ENCODE data around the gene TENT5C.

The TENT5C gene

GRCh38 chr1:117616967-117617366 lies 11.1 kb downstream of the TENT5C start:
- no peak for DNase-seq

GRCh38 chr1:117618450-117619122 lies 12.7 kb downstream of the TENT5C start:
- no peak for DNase-seq

GRCh38 chr1:117620440-117620839 lies 14.6 kb downstream of the TENT5C start:
- DNase-seq: no peak

GRCh38 chr1:117621316-117621715 lies 15.5 kb downstream of the TENT5C start:
- DNase-seq: no peak

- no peak for DNase-seq
Measured at GRCh38 chr1:117622726-117623125, 16.9 kb downstream of the TENT5C start.

GRCh38 chr1:117623141-117623540 lies 17.3 kb downstream of the TENT5C start:
- no peak for DNase-seq

- no peak for DNase-seq
Measured at GRCh38 chr1:117623698-117624097, 17.9 kb downstream of the TENT5C start.

- DNase-seq: no peak
Measured at GRCh38 chr1:117627546-117628130, 21.8 kb downstream of the TENT5C start.

GRCh38 chr1:117628343-117628742 lies 22.5 kb downstream of the TENT5C start:
- DNase-seq: no peak

- DNase-seq: no peak
Measured at GRCh38 chr1:117629625-117630422, 24.0 kb downstream of the TENT5C start.

- no peak for DNase-seq
Measured at GRCh38 chr1:117630423-117630998, 24.7 kb downstream of the TENT5C start.

GRCh38 chr1:117631359-117632160 lies 25.7 kb downstream of the TENT5C start:
- no peak for DNase-seq

- DNase-seq: no peak
Measured at GRCh38 chr1:117632269-117633067, 26.6 kb downstream of the TENT5C start.

GRCh38 chr1:117633068-117633345 lies 27.2 kb downstream of the TENT5C start:
- no peak for DNase-seq

GRCh38 chr1:117633423-117633822 lies 27.6 kb downstream of the TENT5C start:
- DNase-seq: no peak

GRCh38 chr1:117633936-117634335 lies 28.1 kb downstream of the TENT5C start:
- no peak for DNase-seq

GRCh38 chr1:117634631-117635030 lies 28.8 kb downstream of the TENT5C start:
- no peak for DNase-seq

- no peak for DNase-seq
Measured at GRCh38 chr1:117635805-117636204, 30.0 kb downstream of the TENT5C start.

- no peak for DNase-seq
Measured at GRCh38 chr1:117636637-117637425, 31.0 kb downstream of the TENT5C start.

- no peak for DNase-seq
Measured at GRCh38 chr1:117638141-117638540, 32.3 kb downstream of the TENT5C start.

- no peak for DNase-seq
Measured at GRCh38 chr1:117638759-117639158, 32.9 kb downstream of the TENT5C start.
